ENCODE measurements around the gene POLRMT. TPM values are rescaled to one million over a fixed set of nuclear protein-coding genes. Genes with fewer than 3 reads are reported as not detected.
"Not testable (repeated sequence)": the region's sequence is repeated elsewhere in the genome, so short reads cannot be mapped to it uniquely, and the experiment has no call there.

POLRMT gene
- total and polyA plus RNA-seq, 9 donors: 13.5 to 52.3 (median 40.6) TPM

DNA sequence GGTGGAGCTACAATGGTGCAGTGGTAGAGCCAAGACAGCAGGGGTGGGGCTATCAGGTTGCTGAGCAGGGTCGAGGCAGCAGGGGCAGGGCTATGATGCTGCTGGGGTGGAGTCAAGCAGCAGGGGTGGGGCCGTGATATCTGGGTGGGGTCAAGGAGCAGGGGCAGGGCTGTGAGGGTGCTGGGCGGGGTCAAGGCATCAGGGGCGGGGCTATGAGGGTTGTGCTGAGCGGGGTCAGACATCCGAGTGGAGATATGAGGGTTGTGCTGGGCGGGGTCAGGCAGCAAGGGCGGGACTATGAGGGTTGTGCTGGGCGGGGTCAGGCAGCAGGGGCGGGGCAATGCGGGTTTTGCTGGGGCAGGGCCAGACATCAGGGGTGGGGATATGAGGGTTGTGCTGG, 29.0 kb downstream of the POLRMT start:
- H3K4me1 ChIP-seq (ENCODE audit: insufficient read depth): no peaks in the 10 kb centered on the region
- H3K27ac ChIP-seq: no peak overlapping the region
- TF ChIP-seq EP300 (IDR thresholded peaks at IDR 0.05) (no peak), POLR2A (IDR thresholded peaks at IDR 0.05) (no peak)
- TF ChIP-seq, protein P1, sequence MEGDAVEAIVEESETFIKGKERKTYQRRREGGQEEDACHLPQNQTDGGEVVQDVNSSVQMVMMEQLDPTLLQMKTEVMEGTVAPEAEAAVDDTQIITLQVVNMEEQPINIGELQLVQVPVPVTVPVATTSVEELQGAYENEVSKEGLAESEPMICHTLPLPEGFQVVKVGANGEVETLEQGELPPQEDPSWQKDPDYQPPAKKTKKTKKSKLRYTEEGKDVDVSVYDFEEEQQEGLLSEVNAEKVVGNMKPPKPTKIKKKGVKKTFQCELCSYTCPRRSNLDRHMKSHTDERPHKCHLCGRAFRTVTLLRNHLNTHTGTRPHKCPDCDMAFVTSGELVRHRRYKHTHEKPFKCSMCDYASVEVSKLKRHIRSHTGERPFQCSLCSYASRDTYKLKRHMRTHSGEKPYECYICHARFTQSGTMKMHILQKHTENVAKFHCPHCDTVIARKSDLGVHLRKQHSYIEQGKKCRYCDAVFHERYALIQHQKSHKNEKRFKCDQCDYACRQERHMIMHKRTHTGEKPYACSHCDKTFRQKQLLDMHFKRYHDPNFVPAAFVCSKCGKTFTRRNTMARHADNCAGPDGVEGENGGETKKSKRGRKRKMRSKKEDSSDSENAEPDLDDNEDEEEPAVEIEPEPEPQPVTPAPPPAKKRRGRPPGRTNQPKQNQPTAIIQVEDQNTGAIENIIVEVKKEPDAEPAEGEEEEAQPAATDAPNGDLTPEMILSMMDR (IDR thresholded peaks at IDR 0.05): no peak
- H3K27me3 ChIP-seq: no peaks in the 10 kb centered on the region
- intact Hi-C loops (cut with DNase I): no loop called here
- 74 to 85% (median 76%) methylated on average over 10 to 11 of the region's 11 CpGs for WGBS, 3 donors
- no peaks in the 10 kb centered on the region for H3K36me3 ChIP-seq
- DNase-seq: no peak
- H3K4me3 ChIP-seq: no peak overlapping the region
- H3K9me3 ChIP-seq: no peaks in the 10 kb centered on the region

DNA sequence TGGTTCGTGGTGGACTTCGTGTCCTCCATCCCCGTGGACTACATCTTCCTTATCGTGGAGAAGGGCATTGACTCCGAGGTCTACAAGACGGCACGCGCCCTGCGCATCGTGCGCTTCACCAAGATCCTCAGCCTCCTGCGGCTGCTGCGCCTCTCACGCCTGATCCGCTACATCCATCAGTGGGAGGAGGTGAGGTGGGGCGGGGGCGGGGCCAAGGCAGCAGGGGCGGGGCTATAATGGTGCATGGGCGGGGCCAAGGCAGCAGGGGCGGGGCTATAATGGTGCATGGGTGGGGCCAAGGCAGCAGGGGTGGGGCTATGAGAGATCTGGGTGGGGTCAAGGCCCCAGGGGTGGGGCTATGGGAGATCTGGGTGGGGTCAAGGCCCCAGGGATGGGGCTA, 29.6 kb downstream of the POLRMT start:
- H3K9me3 ChIP-seq; H3K4me1 ChIP-seq (ENCODE audit: insufficient read depth); DNase-seq; H3K36me3 ChIP-seq; intact Hi-C loops (cut with DNase I); H3K27me3 ChIP-seq; H3K27ac ChIP-seq; H3K4me3 ChIP-seq: not testable (repeated sequence)
- WGBS, 3 donors: 87 to 96% (median 89%) methylated on average over 17 to 20 of the region's 20 CpGs

DNA sequence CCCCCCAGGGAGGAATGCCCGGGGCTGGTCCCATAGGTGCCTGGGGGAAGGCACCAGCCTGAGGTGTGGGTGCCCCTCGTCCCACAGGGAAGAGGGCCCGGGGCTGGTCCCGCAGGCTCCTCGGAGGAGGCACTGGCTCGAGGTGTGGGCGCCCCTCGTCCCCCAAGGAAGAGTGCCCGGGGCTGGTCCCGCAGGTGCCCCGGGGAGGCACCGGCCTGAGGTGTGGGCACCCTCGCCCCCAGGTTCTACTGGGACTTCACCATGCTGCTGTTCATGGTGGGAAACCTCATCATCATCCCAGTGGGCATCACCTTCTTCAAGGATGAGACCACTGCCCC, 30.1 kb downstream of the POLRMT start:
- DNase-seq; H3K27me3 ChIP-seq; H3K9me3 ChIP-seq; H3K36me3 ChIP-seq; H3K4me1 ChIP-seq (ENCODE audit: insufficient read depth); intact Hi-C loops (cut with DNase I); H3K27ac ChIP-seq; H3K4me3 ChIP-seq: not testable (repeated sequence)
- WGBS, 3 donors: 69 to 87% (median 81%) methylated on average over 7 to 13 of the region's 13 CpGs

DNA sequence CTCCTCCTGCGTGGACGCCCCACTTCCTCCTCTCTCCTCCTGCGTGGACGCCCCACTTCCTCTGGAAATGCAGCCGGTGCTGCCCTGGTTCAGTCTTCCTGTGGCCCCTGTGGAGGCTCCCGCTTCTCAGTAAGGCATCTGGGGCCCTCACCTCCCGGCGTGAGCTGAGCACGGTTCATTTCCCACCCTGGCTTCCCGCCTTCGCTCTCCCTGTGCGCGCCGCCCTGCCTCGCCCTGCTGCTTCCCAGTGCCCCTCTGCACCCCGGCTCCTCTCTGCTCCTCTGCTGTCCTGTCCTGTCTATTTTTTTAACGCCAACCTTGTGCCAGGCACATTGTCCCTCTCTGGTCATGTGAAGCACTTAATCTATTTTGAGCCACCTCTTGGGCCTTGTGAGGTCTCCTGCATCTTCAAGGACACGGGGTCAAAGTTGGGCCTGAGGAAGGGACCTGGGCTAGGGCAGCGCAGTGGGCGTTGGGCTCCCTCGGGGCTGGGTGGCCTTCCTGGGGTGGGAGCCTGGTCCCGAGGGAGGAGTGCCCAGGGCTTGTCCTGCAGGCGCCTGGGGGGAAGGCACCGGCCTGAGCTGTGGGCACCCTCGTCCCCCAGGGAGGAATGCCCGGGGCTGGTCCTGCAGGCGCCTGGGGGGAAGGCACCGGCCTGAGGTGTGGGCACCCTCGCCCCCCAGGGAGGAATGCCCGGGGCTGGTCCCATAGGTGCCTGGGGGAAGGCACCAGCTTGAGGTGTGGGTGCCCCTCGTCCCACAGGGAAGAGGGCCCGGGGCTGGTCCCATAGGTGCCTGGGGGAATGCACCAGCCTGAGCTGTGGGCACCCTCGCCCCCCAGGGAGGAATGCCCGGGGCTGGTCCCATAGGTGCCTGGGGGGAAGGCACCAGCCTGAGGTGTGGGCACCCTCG, 30.7 kb downstream of the POLRMT start:
- Histone ChIP-seq H3K4me1 (ENCODE audit: insufficient read depth) (no peaks in the 10 kb centered on the region), H3K36me3 (no peaks in the 10 kb centered on the region), H3K27ac (no peak overlapping the region), H3K9me3 (no peaks in the 10 kb centered on the region), H3K27me3 (no peaks in the 10 kb centered on the region), H3K4me3 (no peak overlapping the region)
- intact Hi-C loops (cut with DNase I): no loop called here
- WGBS, 3 donors: 73 to 85% (median 81%) methylated on average over 32 to 35 of the region's 35 CpGs
- no peak for DNase-seq
- no peak for TF ChIP-seq EP300 (IDR thresholded peaks at IDR 0.05)
- TF ChIP-seq POLR2A (IDR thresholded peaks at IDR 0.05): no peak
- TF ChIP-seq, protein P1 (IDR thresholded peaks at IDR 0.05): no peak

DNA sequence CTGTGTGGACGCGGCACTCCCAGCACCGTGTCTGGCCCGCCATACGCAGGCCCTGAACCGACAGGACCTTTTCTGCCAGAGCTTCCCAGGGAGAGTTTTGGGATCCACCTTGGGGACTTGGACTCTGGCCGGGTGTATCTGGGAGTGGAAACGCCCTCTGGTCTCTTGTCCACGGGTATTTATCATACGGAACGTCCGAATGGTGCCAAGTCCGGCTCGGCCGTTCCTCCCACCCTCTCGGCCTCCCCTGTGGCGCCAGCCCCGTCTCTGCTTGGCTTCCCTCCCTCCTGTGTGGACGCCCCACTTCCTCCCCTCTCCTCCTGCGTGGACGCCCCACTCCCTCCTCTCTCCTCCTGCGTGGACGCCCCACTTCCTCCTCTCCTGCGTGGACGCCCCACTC, 31.5 kb downstream of the POLRMT start:
- WGBS, 3 donors: 39 to 71% (median 65%) methylated on average over 25 of the region's 25 CpGs
- TF ChIP-seq POLR2A (IDR thresholded peaks at IDR 0.05): no peak
- TF ChIP-seq EP300 (IDR thresholded peaks at IDR 0.05): no peak
- TF ChIP-seq, protein P1 (IDR thresholded peaks at IDR 0.05): no peak
- Histone ChIP-seq H3K36me3 (no peaks in the 10 kb centered on the region), H3K4me1 (ENCODE audit: insufficient read depth) (no peaks in the 10 kb centered on the region), H3K27ac (no peak overlapping the region), H3K27me3 (no peaks in the 10 kb centered on the region), H3K9me3 (no peaks in the 10 kb centered on the region), H3K4me3 (no peak overlapping the region)
- intact Hi-C loops (cut with DNase I): no loop called here
- DNase-seq: no peak
